Daoy (cell line): Measurements from ENCODE around the gene MAP1LC3B2. TPM values are rescaled to one million over a fixed set of nuclear protein-coding genes. Genes with fewer than 3 reads are reported as not detected.
"Not testable (repeated sequence)": the region's sequence is repeated elsewhere in the genome, so short reads cannot be mapped to it uniquely, and the experiment has no call there.

ENCODE experiments used
- DNase-seq: peaks from one replicate; pipeline ENCODE4 v3.0.0-alpha.2; 2015; ENCODE audit warnings: low read depth
- total RNA-seq: library from RNA; depleted of rRNA; stranded (reverse); fragments of >200 nt; shearing (Covaris generic); gene quantifications from 2 replicates; pipeline ENCODE4 v1.2.3, GENCODE V29; 2014

Gene MAP1LC3B2
- total RNA-seq, 1 experiment from 2014 or later: 0.17 TPM

DNA sequence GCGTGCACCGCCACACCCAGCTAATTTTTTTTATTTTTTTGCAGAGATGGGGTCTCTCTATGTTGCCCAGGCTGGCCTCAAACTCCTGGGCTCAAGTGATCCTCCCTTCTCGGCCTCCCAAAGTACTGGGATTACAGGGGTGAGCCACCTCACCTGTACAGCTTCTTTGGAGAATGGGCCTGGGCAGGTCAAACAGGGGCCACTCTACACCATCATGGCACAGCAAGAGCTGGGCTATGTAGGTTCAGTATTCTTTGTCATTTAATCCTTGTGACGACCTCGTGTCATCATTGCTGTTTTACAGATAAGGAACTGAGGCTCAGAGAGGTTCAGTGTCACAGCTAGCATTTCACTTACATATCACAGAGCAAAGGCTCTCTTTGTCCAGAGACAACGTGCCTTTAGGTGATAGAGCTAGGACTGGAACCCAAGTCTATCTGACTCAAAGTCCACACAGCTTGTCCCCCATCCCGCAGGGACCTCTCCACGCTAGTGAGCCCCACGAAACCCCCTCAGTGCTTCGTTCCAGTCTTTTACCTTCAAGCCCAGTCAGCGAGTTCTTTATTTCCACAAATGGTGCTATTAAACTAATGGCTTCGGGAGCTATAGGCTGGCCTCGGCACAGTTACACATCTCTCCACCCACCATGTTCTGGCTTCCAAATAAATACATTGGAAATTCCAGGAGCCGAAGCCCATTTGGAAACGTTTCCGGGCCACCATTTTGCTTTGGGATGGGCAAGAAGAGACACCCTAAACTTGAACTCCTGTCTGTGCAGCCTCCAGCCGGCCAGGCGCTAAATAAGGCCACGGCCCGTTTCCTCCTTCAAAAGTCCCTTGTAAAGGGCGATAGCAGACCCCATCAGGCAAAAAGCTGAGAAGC, 660 bp upstream of the MAP1LC3B2 start:
- no peak for DNase-seq

DNA sequence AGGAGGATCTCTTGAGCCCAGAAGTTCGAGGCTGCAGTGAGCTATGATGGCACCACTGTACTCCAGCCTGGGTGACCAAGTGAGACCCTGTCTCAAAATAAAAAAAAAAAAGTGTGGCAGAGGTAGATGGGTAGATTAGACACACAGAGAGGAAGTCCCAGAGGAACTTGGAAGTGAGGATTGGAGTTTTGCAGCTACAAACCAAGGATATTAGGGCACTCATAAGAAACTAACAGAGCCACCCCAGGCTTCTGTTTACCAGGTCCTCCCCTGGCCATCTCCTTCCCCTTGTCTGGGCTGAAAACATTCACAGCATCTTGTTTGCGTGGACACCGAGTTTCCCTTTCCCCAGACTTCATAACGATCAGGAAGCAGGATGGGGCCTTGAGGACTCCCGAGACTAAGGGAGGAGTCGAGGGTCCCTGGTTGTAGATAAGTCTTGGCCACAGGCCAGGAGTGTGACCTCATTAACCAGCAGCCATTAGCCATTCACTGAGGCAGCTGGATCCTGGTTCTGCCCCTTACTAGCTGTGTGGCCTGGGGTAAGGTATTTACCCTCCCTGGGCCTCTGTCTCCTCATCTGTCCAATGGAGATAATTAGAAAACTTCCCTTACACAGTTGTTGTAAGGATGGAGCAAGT, 2.1 kb downstream of the MAP1LC3B2 start:
- no peak for DNase-seq

DNA sequence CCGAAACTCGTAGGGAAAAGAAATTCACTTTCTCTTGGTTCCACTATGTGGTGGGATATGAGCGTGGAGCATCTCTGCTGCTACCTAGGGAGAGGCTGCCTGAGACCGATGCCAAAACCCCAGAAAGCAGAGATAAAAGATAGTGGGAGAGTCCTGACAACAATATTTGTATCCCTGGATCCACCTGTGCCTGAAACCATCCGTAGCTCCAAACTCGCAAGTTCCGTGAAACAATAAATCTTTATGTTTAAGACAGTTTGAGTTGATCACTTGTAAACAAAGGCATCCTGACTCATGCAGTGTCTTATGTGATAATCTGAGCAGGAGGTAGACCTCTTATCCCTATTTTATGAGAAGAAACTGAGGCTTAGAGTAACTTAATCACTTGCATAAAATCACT, 2.9 kb downstream of the MAP1LC3B2 start:
- no peak for DNase-seq

DNA sequence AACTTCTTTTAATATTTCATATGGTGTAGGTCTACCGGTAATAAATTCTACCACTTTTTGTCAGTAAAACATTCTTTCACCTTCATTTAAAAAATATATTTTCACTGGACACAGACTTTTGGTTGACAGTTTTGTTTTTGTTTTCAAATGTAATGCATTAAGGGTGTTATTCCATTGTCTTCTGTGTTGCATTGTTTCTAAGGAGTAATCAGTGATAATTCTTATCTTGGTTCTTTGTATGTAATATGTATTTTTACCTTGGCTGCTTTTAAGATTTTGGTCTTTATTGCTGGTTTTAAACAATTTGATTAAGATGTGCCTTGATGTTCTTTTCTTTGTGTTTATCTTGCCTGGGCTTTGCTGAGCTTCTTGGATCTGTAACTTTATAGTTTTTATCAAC, 4.1 kb downstream of the MAP1LC3B2 start:
- DNase-seq: no peak

DNA sequence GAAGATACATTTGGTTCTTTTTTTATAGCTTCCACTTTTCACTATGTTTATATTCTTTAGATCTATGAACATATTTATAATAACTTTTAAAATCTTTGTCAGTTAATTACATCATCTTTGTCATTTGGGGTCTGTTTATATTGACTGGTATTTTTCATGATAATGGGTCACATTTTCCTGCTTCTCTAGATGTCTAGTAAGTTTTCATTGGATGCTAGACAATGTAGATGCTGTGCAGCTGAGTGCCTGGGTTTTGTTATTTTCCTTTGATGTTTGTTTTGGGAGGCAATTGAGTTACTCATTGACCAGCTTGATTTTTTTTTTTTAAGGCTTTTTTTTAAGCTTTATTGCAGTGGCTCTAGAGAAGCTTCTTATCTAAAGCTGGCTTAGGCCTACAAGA, 4.9 kb downstream of the MAP1LC3B2 start:
- DNase-seq: no peak

DNA sequence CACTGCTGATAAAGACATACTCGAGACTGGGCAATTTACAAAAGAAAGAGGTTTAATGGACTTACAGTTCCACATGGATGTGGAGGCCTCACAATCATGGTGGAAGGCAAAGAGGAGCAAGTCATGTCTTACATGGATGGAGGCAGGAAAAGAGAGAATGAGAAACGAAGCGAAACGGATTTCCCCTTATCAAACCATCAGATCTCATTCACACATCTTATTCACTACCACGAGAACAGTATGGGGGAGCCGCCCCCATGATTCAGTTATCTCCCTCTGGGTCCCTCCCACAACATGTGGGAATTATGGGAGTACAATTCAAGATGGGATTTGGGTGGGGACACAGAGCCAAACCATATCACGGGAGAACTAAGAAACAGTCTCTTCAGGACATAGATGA, 6.0 kb downstream of the MAP1LC3B2 start:
- not testable (repeated sequence) for DNase-seq

DNA sequence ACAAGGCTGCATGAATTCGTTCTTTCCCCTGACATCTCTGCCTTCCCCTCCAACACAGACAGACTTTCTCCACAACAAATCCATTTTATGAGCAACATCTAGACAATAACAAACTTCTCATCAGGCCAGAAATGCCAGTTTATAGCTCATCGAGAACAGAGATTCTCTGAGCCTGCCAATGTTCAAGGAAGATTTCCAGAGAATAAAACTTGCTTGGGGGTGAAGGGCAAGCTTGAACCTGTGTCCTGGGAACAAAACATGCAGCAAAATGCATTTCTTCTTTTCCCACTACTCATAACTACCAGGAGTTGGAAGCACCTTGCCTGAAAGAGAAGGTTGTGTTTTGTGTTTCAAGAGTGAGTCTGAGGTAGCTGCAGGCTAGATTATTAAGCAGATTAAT, 6.8 kb downstream of the MAP1LC3B2 start:
- no peak for DNase-seq

DNA sequence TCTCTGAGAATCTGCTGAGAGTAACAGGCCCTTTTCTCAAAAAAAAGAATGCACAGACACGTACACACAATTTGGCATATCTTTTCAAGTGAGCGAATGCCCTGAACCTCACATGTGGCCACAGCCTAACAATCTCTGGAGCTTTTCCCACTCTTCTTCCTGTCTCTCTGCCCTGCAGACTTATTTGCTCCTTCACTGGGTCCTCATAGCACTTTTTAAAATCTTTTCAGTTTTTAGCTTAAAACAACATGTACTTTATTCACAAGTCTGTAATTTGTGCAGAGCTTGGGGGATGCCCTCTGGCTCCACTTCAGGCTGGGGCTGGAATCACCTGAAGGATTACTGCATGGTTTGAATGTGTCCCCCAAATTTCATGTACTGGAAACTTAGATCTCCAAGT, 9.0 kb downstream of the MAP1LC3B2 start:
- no peak for DNase-seq

DNA sequence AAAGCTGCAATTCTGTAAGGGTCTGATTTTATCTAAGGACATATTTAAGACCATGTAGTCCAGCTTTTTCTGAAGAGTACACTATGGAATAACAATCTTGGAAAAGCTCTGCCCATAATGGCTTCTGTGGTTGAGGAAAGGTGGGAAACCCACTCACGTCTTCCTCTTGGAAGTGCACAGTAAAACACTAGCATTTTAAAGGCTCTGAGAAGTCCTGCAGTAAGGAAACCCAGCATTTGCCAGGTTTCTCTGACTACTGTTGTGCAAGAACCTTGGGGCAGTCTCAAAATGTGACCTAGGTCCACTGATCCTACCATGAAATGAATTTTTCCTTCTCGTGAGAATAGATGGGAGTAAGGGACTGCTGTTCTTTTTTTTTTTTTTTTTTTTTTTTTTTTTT, 11.9 kb downstream of the MAP1LC3B2 start:
- DNase-seq: no peak

DNA sequence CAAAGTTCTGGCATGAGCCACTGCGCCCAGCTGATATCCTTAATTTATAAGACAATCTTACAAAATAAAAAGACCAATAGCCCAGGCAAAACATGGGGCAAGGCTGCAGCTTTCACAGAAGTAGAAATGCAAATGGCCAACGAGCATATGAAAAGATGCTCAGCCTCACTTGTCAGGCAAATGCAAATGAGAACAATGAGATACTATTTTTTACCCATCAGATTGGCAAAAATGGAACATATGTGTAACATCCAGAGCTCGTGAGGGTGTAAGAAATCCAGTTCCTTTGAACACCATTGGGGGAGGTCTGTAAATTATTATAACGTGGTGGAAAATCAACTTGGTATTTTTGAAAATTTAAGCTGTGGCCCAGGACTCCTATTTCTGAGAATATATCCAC, 14.6 kb downstream of the MAP1LC3B2 start:
- no peak for DNase-seq

DNA sequence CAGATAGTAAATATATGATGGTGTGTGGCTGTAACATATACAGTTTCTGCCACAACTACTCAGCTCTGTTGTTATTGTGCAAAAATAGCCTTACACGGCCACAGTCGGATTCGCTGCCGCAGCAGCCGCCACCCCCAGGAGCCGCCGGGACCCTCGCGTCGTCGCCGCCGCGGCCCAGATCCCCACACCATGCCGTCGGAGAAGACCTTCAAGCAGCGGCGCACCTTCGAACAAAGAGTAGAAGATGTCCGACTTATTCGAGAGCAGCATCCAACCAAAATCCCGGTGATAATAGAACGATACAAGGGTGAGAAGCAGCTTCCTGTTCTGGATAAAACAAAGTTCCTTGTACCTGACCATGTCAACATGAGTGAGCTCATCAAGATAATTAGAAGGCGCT, 16.6 kb downstream of the MAP1LC3B2 start:
- DNase-seq: not testable (repeated sequence)

DNA sequence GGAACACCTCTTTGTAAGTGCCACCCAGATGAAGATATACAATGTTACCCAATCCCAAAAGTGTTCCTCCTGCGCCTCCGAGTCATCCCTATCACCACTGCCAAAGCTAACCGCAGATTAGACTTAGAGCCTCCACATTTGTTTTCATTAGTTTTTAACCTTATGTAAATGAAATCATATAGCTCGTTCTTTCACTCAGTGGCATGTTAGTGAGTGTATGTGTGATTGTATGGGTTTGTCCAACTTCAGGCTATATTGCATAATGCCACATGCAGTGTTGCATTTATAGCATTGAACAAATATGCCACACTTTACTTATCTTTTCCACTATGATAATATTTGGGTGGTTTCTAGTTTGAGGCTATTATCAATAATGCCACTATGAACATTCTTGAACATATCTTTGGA, 18.0 kb downstream of the MAP1LC3B2 start:
- no peak for DNase-seq

DNA sequence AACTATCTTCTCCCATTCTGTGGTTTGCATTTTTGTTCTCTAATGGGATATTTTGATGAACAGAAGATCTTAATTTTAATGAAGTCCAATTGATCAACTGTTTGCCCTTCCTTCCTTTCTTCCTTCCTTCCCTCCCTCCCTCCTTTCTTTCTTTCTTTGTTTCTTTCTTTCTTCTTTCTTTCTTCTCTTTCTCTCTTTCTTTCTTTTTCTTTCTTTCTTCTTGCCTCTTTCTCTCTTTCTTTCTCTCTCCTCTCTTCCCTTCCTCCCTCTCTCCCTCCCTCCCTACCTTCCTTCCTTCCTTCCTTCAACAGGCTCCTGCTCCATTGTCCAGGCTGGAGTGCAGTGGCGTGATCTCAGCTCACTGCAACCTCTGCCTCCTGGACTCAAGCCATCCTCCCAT, 18.9 kb downstream of the MAP1LC3B2 start:
- no peak for DNase-seq

DNA sequence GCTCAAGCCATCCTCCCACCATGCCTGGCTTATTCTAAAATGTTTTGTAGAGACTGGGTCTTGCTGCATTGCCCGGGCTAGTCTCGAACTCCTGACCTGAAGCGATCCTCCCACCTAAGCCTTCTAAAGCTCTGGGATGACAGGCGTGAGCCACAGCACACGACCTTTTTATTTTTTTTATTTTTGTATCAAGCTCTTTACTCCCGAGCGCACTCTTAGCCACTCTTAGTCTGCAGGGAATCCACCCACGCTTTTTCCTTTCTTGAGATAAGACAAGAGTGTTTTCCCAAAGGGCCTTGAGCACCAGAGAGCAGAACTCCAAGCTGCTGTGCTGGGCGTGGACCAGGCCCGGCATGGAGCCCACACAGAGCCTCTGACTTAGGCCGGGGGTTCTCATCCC, 23.4 kb downstream of the MAP1LC3B2 start:
- peak; percentile 37 for DNase-seq

DNA sequence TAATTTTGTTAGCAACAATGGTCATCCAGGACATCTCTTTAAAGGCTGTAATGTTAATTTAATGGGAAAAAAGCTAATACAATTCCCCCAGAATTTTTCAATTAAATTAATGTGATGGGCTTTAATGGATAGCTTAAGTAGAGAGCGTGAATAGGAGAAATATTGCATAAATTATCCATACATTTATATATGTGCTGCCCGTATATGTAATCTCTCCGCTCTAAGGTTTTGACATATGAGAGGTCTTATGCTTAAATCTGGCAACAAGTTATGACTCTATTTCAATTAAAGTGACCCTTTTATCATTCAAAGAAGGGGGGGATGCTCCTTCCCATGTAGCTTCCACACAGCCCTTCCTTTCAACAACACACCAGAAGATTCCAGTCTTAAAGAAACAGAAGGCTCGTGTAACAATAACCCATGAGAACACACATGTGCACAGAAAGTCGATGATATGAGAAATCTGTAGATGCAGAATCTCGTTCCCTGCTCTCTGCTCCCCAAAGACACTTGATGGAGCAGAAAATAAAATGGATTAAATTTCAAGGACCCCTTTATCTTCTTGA, 24.0 kb downstream of the MAP1LC3B2 start:
- no peak for DNase-seq

DNA sequence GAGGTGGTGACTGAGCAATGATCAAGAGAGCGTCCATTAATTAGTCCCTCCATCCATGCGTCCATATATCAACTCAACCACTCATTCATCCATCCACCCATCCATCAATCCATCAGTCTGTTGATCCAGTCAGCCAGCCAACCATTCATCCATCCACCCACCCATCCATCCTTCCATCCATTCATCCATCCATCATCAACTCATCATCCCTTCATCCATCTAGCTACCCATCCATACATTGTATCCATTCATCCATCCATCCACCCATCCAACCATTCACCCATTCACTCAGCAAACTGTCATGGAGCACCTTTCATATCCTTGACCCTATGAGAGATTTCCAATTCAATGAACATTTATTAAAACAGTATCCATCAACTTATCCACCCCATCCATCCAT, 28.1 kb downstream of the MAP1LC3B2 start:
- no peak for DNase-seq

DNA sequence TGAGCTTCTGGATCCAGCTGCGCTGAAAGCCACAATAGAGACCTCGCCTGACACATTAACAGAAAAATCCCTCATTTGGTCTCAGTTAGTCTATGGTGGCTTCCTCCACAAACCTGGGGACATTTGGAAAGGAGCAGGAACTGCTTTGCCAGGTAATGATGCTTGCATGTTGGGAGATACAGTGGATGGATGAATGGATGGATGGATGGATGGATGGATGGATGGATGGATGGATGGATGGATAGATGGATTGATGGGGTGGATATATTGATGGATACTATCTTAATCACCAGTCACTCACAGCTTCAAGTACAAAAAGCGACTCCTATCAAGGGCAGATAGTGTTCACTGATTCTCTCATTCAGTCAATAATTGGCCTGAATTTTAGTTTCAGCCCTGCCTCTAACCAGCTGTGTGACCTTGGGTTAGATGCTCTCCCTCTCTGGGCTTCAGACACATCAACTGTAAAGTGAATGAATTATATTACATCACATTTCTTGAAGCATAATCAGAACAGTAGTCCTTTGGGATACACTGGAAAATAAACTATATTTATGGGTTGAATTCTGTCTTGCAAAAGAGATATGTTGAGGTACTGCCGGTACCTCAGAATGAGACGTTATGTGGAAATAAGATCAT, 29.3 kb downstream of the MAP1LC3B2 start:
- no peak for DNase-seq

DNA sequence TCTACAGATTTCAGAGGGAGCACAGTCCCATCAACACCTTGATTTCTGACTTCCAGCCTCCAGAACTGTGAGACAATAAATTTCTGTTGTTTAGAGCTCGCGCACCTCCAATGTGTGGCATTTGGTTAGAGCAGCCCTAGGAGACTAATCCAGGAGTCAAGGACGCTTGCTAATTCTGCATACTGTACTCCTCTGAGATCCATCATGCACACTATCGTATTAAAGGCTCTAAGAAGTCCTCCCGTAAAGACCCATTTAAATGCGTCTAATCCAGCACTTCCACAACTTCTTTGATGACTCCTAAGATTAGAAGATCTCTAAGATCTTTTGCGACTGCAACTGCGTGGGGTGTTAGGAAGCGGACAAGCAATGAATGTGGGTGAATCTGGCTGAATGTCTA, 30.4 kb downstream of the MAP1LC3B2 start:
- no peak for DNase-seq

DNA sequence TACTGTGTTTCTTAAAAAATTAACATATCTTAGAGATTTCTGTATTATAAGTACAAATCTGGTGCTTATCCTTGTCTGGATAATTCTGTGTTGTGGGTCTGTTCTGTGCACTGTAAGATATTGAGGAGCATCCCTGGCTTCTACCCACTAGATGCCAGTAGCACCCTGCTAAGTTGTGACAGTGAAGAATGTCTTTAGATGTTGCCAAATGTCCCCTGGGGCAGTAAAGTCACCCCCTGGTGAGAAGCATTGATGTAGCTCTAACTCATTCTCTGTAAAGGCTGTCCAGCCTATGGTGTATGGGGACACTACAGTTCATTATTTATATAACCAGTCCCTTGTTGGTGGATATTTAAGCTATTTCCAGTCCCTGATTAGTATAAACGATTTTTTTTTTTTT, 31.4 kb downstream of the MAP1LC3B2 start:
- no peak for DNase-seq

DNA sequence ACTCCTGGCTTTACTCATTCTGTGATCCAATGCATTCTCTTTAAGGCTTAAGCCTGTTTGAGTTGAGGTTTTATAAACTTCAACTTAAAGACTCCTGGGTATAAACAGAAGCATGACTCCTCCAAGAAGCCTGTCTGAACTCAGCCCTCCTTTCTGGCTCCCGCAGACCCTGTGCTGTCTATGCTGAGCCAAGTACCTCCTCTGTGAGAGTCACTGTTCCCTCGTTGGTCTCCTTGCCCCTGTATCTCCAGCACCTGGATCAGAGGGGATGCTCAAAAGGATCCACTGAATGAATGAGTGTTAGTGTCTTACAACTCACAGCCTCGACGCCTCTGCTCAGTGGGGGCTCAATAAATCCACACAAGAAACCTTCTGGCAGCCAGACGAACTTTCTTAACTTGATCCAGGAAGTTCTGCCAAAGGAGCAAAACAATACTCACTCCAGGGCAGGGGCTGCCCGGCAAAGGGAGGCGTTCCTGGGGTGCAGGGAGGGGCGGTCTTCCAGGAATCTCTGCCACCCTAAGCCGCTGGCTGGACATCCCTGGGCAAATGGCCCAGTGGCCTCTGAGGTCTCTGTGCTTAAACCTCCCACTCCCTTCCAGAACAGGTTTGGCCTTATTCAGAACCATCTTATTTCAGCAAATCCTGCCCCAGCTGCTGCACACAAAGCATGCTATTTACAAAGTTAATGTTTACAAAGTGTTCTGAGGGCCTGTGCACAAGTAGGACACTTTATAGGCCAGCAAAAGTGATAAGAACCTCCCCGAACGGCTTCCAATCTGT, 32.9 kb downstream of the MAP1LC3B2 start:
- DNase-seq: no peak

DNA sequence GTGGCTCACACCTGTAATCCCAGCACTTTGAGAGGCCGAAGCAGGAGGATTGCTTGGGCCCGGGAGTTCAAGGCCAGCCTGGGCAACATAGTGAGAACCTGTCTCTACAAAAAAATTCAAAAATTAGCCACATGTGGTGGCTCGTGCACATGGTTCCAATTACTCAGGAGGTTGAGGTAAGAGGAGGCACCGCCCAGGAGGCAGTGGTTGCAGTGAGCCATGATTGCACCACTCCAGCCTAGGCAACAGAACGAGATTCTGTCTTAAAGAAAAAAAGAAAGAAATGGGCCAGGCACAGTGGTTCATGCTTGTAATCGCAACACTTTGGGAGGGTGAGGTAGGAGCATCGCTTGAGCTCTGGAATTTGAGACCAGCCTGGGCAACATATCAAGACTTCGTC, 33.5 kb downstream of the MAP1LC3B2 start:
- no peak for DNase-seq
